ENCODE measurements around the gene PGBD5.

PGBD5 gene

GRCh38 chr1:230345139-230345885 is 80.8 kb downstream of the PGBD5 start:
- DNase-seq: no peak

DNA sequence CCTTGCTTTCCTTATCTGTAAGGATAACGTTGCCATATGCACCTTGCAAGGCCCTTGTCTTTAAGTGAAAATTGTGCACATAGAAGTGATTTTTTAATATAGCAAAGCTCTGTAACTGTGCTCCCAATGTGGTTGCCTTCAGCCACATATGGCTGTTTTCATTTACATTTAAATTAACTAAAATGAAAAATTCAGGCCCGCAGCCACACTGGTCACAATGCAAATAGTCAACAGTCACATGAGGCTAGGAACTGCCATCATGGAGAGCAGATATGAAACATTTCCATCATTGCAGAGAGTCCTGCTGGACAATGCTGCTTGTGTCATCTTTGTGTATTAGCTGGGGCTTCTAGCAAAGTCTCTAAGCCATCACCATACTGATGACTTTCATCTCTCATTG is 83.4 kb downstream of the PGBD5 start:
- no peak for DNase-seq

DNA sequence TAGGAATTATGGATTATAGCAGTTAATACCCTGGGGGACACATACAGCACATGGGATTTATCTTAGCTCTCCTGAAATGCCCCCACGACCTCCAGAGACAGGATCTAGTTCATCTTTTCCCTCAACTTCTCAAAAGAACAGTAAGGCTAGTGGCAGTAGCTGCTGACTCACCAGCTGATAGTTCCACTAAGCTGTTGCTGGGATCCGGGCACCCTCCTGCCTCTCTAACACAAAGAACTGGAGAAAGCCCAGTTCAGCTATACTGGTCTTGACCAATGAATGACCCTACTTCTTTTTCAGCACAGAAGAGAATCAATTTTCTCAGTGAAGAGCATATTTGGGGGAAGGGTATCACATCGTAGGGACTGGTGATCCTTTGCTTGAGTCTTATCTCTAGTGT is 84.1 kb downstream of the PGBD5 start:
- no peak for DNase-seq

GRCh38 chr1:230341162-230341546 is 85.0 kb downstream of the PGBD5 start:
- DNase-seq: no peak

- no peak for DNase-seq
Observed at GRCh38 chr1:230340526-230341161, 85.5 kb downstream of the PGBD5 start.

DNA sequence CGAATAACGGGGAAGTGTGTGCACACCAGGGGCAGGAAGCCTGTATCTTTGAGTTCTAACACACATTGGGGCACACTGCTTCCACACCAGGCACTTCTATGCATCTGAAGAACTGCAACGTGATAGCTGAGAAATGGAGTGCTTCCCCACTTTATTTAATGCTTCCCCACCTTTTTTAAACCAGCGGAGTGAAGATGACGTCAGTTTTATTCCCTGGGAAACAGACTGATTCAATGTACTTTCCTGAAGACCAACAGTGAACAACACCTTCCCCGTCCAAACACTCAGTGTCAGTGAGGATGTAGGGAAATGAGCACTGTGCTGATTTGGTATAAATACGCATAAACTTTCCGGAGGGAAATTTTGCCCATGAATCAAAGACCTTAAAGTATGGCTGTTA is 87.1 kb downstream of the PGBD5 start:
- DNase-seq: no peak

DNA sequence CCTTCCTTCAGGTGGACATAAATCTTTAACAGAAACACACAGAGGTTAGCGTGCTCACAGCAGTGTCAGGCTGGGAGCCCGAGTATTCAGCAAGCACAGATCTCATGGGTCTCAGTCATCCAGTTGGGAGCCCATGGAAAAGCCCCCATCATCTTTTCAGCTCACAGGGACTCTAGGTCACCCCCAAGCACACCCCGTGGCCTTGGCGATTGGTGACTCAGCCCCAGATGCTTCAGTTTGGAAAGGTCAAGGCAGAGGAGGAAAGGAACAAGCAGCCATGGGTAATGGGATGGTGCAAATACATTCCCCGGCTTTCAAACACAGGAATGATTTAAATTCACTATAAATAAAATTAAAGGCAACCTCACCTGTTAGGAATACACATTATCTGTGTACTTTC is 88.9 kb downstream of the PGBD5 start:
- DNase-seq: no peak

- no peak for DNase-seq
Observed at GRCh38 chr1:230335861-230336522, 90.1 kb downstream of the PGBD5 start.

GRCh38 chr1:230334447-230334837 is 91.7 kb downstream of the PGBD5 start:
- DNase-seq: no peak

GRCh38 chr1:230333590-230334446 is 92.3 kb downstream of the PGBD5 start:
- DNase-seq: no peak

DNA sequence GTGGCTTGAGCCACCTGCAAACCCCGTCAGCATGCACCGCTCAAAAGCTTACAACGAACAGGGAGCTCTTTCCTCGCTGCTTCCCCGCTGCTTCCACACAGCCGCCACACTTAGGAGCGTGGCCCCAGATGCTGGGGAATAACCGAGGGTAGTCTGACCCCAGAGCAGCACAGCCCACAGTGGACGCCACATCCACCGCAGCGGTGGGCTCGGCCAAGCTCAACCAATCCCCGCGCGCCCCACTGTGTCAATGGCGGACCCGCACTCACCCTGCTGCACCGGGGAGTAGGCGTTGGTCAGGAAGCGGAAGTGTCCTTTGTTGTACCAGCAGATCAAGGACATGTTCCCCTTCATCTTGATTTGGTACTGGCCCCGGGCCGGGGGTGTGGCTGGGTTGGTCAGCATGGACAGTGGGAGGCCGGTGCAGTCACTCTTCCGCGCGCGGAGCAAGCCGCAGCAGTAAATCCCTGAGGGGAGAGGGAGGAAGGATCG is 93.5 kb downstream of the PGBD5 start:
- DNase-seq: no peak

DNA sequence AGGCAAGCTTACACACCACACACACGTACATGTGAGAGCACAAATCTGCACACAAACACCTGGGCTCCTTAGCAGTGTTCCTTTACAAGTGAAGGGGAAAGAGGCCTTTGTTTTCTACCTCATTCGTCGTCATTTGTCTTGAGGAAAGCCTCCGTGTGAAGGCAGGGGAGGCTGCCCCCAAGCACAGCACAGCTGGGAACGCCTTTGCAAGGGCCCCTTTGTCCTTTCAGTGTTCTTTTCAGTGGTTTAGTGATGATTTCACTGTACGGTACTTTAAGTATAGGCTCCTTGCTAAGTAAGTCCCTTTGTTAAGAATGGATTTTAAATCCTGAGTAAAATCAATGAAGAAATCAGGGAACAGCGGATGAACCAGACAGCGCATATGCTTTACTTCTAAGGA is 94.1 kb downstream of the PGBD5 start:
- DNase-seq: no peak

GRCh38 chr1:230330157-230330556 is 96.0 kb downstream of the PGBD5 start:
- DNase-seq: no peak

GRCh38 chr1:230328342-230329015 is 97.7 kb downstream of the PGBD5 start:
- no peak for DNase-seq

GRCh38 chr1:230327892-230328284 is 98.2 kb downstream of the PGBD5 start:
- DNase-seq: no peak

DNA sequence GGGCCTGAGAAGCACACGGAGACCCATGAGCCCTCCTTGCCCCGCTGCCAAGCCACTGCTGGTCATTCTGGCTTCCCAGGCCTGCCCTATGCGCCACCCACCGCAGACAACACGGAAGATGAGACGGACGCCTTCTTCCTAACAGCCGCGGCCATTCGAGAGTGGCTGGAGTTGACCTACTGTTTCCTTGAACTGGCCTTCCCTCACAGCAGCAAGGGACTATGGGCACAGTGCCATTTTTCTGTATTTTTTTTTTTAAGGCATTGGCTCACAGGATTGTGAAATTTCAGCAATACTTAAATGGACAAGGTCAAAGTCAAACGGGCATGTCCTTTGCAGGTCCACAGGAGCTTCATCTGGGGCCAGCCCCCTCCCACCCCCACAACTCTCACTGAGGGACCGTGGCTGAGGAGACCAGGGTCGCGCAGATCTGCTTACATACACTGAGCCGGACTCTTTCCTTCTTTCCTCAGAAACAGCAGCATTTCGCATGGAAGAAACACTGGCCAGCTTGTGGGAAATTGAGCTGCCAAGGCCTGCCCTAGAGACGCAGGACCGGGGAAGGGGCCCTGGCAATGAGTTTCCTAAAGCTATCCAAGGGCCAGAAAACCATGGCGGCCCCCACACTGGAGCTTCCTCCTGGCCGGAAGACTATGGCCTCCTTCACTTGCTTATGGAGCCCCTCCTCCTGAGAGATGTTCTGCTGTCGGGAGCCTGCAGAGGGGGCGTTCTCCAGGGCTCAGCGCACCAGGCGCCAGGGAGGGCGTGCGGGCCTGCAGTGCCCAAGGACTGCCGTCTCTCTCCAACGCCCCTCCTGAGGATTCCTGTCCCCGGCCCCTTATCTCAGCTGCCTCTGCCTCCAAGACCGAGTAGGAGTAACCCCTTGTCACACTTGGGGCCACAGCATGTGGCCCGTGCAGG is 98.9 kb downstream of the PGBD5 start:
- no peak for DNase-seq

DNA sequence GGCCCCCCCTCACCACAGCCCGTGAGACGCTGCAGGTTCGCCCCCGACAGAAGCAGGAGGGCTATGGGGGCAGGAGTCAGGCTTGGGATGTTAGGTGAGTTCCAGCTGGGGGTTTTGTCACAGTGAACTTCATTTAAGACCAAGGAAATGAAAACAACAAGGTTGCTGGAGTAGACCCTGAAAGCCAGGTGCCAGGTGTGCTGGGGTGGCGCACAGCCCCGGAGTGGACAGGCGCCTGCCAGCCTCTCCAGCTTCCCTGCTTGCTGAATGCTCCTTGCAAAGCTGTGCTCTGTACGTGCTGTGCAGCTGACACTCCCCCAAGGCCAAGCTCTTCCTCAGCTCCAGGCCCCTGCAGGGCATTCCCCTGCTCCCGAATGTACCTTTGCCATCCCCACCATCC is 102.4 kb downstream of the PGBD5 start:
- no peak for DNase-seq

GRCh38 chr1:230322967-230323547 is 103.1 kb downstream of the PGBD5 start:
- no peak for DNase-seq

DNA sequence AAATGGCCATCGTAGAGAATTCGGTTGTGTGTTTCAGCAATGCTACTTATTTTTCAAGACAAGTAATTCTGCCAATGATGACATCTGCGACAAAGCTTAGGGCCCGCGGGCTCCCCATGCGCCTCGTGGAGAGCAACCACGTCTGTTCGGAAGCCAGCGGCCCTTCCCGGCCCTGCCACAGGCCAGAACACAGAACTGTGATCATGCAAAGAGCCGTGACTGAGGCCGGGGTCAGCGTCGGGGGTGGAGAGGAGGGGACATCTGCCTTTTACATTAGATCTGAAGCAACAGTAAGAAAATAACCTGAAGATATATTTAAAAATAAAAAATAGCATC is 103.7 kb downstream of the PGBD5 start:
- DNase-seq: no peak

DNA sequence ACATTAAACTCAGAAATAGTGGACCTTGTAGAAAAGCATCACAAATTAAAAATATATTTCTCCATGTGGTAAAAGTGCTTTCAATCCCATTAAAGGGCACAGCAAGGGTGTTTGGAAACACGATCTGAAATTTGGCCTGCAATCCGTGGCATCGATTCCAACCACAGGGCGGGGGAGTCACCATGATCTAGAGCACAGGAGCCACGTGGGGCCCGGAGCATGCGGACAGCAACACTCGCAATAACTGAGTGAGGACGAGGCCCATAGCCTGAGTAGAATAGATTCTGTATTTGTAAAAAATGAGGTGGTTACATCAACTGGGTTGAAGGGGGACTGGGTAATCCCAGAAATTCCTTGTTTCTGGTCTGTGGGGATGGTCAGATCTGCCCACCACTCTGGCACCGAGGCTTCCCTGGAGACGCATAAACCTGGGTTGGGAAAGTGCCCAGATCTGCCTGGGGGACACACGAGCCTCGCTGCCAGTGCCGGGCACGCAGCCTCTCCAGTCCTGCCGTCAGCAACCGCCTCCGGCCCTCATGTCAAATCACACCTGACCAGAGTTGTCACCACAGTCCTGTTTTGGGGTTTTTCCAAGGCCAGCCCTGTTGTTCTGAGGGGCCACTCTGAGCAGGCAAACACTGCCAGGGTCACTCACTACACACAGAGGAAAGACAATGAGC is 104.3 kb downstream of the PGBD5 start:
- DNase-seq: no peak

DNA sequence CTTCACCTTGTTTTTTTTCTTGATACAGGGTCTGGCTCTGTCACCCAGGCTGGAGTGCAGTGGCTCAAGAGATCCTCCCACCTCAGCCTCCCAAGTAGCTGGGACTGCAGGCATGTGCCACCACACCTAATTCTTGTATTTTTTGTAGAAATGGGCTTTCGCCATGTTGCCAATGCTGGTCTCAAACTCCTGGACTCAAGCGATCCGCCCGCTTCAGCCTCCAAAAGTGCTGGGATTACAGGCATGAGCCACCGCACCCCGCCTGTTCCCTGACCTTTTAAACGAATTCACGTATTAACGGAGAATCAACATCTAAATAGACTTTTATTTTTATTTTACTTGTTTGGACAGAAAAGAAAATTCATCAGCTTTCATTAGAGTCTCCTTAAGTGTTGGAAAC is 104.8 kb downstream of the PGBD5 start:
- no peak for DNase-seq
